Ovary (tissue), 9 donors: ENCODE results near the gene GLYR1. TPM values are rescaled to one million over a fixed set of nuclear protein-coding genes. Genes with fewer than 3 reads are reported as not detected.
A peak's percentile ranks its signal among the peaks of the same experiment; 100 is the strongest.

ENCODE experiments used
- DNase-seq, 5 donors: peaks; one replicate each; pipeline ENCODE4 v3.0.0-alpha.2; 2019 to 2020
- H3K27ac ChIP-seq, 2 donors: fragments of 200-600 bp; one replicate each; pipeline versions ENCODE4 v1.5.1 to v1.8.0; 2019 to 2022
- H3K27me3 ChIP-seq: fragments of 200-600 bp; one replicate; pipeline ENCODE4 v1.8.0; 2022
- H3K36me3 ChIP-seq: fragments of 200-600 bp; sonication (generic); one replicate; pipeline ENCODE4 v1.5.1; 2019
- H3K4me1 ChIP-seq: one replicate; pipeline ENCODE4 v1.8.1; 2013; ENCODE audit warnings: mild to moderate bottlenecking, moderate library complexity; ENCODE audit not compliant: insufficient read depth
- H3K4me3 ChIP-seq: fragments of 200-600 bp; sonication (generic); one replicate; pipeline ENCODE4 v1.5.1; 2017
- H3K9me3 ChIP-seq, 2 donors: fragments of 200-600 bp in 1 of 2; sonication (generic) in 1 of 2; one replicate each; pipeline versions ENCODE4 v1.5.1 to v1.8.1; 2013 to 2019; ENCODE audit warnings: mild to moderate bottlenecking in 1 of 2, moderate library complexity in 1 of 2
- EP300 ChIP-seq: sonication (generic); formaldehyde crosslinking; IDR thresholded peaks from one replicate; pipeline ENCODE4 v1.6.1; 2017; ENCODE audit warnings: antibody characterized with exemption
- POLR2A ChIP-seq: fragments of 450-650 bp; IDR thresholded peaks from one replicate; pipeline ENCODE4 v1.6.1; 2017; ENCODE audit warnings: antibody characterized with exemption, mild to moderate bottlenecking, moderate library complexity
- WGBS, 3 donors: extraction: QIAGEN DNeasy Blood & Tissue Kit in 1 of 3; methylation state at CpG; one replicate each; pipeline versions ENCODE4 v1.1.5 to v1.1.7; 2013 to 2017; 5-methylcytosine and 5-hydroxymethylcytosine counted together
- intact Hi-C, 4 donors: fragments of 100-400 bp; cut with DNase I; formaldehyde crosslinking; loops; one replicate each; pipeline versions ENCODE4 v1.11.0 to v1.15.1; 2022 to 2023
- polyA plus RNA-seq, 2 donors: library from polyadenylated mRNA; stranded (reverse); fragments of 200-250 nt in 1 of 2; fragments of 350-450 nt in 1 of 2; fragmentation: Illumina TruSeq in 1 of 2; extraction: RNeasy Lipid Tissue Mini Kit (QIAGEN cat#74804) in 1 of 2; gene quantifications; one replicate each; pipeline ENCODE4 v1.2.3, GENCODE V29; 2013 to 2014
- total RNA-seq, 7 donors: library from RNA; depleted of rRNA in 2 of 7; stranded (reverse); fragments of >200 nt in 2 of 7; fragmentation: NEBNext Ultra II Directional in 3 of 7; extraction: Animal tissue kit (Norgen Biotek cat#: 25700) in 3 of 7; gene quantifications; one replicate each; pipeline versions ENCODE4 v1.1.0 to v1.2.4, GENCODE V29; 2016 to 2023
- TF ChIP-seq, protein P1 (sequence below), 3 donors: fragments of 450-650 bp in 2 of 3; fragments of 200-600 bp in 1 of 3; IDR thresholded peaks; one replicate each; pipeline versions ENCODE4 v1.5.1 to v1.8.0; 2016 to 2022; ENCODE audit warnings: antibody characterized with exemption in 3 of 3, mild to moderate bottlenecking in 1 of 3
- donor health status: DM: no; HTN: no; CAD: no; lungs with moderate emphysema.
- donor health status: DM: no; HTN: no; CAD: no.
- donor health status: Bipolar disorder and iron deficiency.
- donor health status: DM: yes; HTN: yes; CAD: no.
- donor health status: DM: no; HTN: no; CAD: no.
- donor health status: DM: yes; HTN: yes; CAD: no.

The GLYR1 gene
- total and polyA plus RNA-seq, 9 donors = 30.3 to 79.5 (median 69.7) TPM

GRCh38 chr16:4765511-4766474 is 81.3 kb downstream of the GLYR1 start:
- DNase-seq = no peak
- TF ChIP-seq, protein P1, sequence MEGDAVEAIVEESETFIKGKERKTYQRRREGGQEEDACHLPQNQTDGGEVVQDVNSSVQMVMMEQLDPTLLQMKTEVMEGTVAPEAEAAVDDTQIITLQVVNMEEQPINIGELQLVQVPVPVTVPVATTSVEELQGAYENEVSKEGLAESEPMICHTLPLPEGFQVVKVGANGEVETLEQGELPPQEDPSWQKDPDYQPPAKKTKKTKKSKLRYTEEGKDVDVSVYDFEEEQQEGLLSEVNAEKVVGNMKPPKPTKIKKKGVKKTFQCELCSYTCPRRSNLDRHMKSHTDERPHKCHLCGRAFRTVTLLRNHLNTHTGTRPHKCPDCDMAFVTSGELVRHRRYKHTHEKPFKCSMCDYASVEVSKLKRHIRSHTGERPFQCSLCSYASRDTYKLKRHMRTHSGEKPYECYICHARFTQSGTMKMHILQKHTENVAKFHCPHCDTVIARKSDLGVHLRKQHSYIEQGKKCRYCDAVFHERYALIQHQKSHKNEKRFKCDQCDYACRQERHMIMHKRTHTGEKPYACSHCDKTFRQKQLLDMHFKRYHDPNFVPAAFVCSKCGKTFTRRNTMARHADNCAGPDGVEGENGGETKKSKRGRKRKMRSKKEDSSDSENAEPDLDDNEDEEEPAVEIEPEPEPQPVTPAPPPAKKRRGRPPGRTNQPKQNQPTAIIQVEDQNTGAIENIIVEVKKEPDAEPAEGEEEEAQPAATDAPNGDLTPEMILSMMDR (IDR thresholded peaks at IDR 0.05) = no peak
- TF ChIP-seq POLR2A (no peak), EP300 (no peak)
- 62 to 67% (median 64%) methylated on average over 26 of the region's 26 CpGs for WGBS, 3 donors
- H3K27me3 ChIP-seq = no peaks in the 10 kb centered on the region
- H3K36me3 ChIP-seq = no peaks in the 10 kb centered on the region
- H3K27ac ChIP-seq = no peak overlapping the region
- peak overlapping the region; percentile 99 for H3K4me3 ChIP-seq
- no peaks in the 10 kb centered on the region for H3K9me3 ChIP-seq
- intact Hi-C loops = no loop called here
- H3K4me1 ChIP-seq = peaks cover 2% of the 10 kb centered on the region

DNA sequence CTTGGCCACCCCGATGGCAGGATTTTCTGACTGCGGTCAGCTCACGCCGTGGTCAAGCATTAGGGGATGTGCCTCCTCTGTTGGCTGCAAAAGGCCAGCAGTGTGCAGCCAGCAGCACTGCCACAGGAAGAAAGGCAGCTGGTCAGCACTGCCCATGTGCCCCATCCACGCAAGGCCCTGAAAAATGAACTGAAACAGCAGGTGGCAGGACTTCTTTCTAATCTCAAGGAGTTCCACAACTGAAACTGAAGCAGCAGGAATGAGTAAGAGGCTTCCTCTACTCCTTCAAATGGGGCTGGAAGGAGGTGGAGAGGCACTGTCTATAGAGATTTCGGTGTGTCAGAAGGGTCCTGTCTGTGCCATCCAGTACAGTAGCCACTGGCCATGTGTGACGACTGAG is 83.3 kb downstream of the GLYR1 start:
- 88 to 90% (median 89%) methylated on average over 7 of the region's 7 CpGs for WGBS, 3 donors
- H3K4me3 ChIP-seq = no peak overlapping the region
- no peak for DNase-seq
- no peaks in the 10 kb centered on the region for H3K27me3 ChIP-seq
- H3K4me1 ChIP-seq = peaks cover 2% of the 10 kb centered on the region
- no peaks in the 10 kb centered on the region for H3K36me3 ChIP-seq
- intact Hi-C loops = no loop called here
- H3K27ac ChIP-seq = no peak overlapping the region
- TF ChIP-seq EP300 (no peak), POLR2A (no peak)
- TF ChIP-seq, protein P1 (IDR thresholded peaks at IDR 0.05) = no peak
- H3K9me3 ChIP-seq = no peaks in the 10 kb centered on the region

GRCh38 chr16:4762205-4762604 is 84.9 kb downstream of the GLYR1 start:
- no peaks in the 10 kb centered on the region for H3K9me3 ChIP-seq
- H3K4me3 ChIP-seq = no peak overlapping the region
- no peak for TF ChIP-seq EP300
- TF ChIP-seq, protein P1 (IDR thresholded peaks at IDR 0.05) = no peak
- no peak for TF ChIP-seq POLR2A
- 90 to 94% (median 94%) methylated on average over 9 of the region's 9 CpGs for WGBS, 3 donors
- H3K27me3 ChIP-seq = no peaks in the 10 kb centered on the region
- peaks cover 2% of the 10 kb centered on the region for H3K4me1 ChIP-seq
- H3K36me3 ChIP-seq = no peaks in the 10 kb centered on the region
- no peak for DNase-seq
- intact Hi-C loops = no loop called here
- no peak overlapping the region for H3K27ac ChIP-seq

GRCh38 chr16:4760221-4760910 is 86.7 kb downstream of the GLYR1 start:
- H3K4me3 ChIP-seq = no peak overlapping the region
- H3K27me3 ChIP-seq = no peaks in the 10 kb centered on the region
- no peaks in the 10 kb centered on the region for H3K4me1 ChIP-seq
- H3K9me3 ChIP-seq = no peaks in the 10 kb centered on the region
- H3K36me3 ChIP-seq = no peaks in the 10 kb centered on the region
- 82 to 88% (median 83%) methylated on average over 20 to 23 of the region's 23 CpGs for WGBS, 3 donors
- DNase-seq = no peak
- intact Hi-C loops = no loop called here
- TF ChIP-seq POLR2A (no peak), EP300 (no peak)
- TF ChIP-seq, protein P1 (IDR thresholded peaks at IDR 0.05) = no peak
- no peak overlapping the region for H3K27ac ChIP-seq
